Cardiac fibroblast (primary cell): ENCODE data around the gene RBM33.

ENCODE experiments used
- DNase-seq, 2 donors: peaks; one replicate each; pipeline versions ENCODE4 v3.0.0 to v3.0.0-alpha.2; 2010; ENCODE audit warnings: low read depth in 2 of 2
- H3K4me3 ChIP-seq, 2 donors: replicated peaks in 1 of 2; 1 replicate in 1 of 2; 2 replicates in 1 of 2; pipeline ENCODE4 v1.5.1; 2011; ENCODE audit warnings: low read depth in 2 of 2, low read length in 2 of 2, mild to moderate bottlenecking in 2 of 2, moderate library complexity in 1 of 2
- TF ChIP-seq, protein P1 (sequence below): IDR thresholded peaks from one replicate; pipeline ENCODE4 v1.5.1; 2011; ENCODE audit warnings: low read depth, mild to moderate bottlenecking, low read length, inconsistent platforms

Gene RBM33

DNA sequence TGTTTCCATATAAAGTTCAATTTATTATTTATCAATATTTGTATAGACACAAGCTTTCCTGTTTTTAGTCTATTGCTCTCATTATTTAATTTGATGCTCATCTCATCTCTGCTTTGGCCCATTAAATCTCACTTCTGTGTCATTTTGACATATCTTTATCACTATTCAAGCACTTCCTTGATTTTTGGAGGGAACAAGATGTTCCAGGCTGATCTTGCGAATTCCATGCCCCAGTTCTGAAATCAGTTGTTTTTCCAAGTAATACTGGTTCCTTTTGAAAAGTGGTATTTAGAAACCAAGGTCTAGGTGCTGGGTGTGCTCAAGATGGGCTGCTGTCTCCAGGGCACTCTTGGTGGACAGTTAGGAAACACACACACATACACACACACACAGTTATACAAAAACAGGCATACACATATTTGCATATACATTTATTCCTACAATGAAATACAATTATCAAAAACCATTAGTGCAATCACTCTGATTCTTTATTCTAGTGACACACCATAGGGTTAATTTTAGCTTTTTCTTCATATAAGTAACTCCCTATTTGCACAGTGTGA, 4.4 kb upstream of the RBM33 start:
- DNase-seq: no peak
- no peak overlapping the region for H3K4me3 ChIP-seq
- TF ChIP-seq, protein P1, sequence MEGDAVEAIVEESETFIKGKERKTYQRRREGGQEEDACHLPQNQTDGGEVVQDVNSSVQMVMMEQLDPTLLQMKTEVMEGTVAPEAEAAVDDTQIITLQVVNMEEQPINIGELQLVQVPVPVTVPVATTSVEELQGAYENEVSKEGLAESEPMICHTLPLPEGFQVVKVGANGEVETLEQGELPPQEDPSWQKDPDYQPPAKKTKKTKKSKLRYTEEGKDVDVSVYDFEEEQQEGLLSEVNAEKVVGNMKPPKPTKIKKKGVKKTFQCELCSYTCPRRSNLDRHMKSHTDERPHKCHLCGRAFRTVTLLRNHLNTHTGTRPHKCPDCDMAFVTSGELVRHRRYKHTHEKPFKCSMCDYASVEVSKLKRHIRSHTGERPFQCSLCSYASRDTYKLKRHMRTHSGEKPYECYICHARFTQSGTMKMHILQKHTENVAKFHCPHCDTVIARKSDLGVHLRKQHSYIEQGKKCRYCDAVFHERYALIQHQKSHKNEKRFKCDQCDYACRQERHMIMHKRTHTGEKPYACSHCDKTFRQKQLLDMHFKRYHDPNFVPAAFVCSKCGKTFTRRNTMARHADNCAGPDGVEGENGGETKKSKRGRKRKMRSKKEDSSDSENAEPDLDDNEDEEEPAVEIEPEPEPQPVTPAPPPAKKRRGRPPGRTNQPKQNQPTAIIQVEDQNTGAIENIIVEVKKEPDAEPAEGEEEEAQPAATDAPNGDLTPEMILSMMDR: no peak

DNA sequence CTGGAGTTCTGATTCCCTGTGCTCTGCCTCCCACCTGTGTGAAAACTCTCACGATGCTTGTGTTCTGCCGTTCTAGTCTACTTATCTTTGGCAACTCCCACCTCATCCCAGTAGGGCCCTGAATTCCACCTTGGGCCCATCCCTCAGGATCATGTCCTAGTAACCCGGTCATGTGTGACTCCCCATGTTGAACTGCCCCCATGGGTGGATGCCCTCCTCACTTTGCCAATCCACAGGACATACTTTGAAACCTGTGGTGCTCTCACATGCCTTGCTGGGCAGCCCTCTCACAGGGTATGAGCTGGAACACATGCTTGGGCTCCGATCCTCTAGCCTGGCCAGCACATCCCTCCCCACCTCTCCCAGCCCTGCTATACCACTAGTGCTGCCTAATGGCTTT, 3.8 kb upstream of the RBM33 start:
- TF ChIP-seq, protein P1: no peak
- DNase-seq: no peak
- no peak overlapping the region for H3K4me3 ChIP-seq

DNA sequence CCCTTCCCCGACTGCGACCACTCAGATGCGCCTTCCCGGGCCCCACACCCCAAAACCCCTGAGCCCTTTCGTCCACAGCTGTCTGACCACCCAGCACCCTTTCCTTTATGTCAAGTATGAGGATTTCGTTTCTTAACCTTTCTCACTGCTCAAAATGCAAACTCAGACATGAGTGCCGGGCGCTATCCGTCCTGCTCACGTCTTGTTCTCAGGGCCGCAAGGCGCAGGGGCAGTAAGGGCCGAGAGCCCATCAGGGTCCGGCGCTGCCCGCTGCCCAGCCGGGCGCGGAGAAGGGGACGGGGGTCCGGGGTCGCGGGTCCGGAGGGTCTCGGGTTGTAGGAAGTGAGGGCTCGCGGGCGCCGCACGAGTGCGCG, 670 bp upstream of the RBM33 start:
- peak overlapping the region; percentile 96 to 98 for H3K4me3 ChIP-seq
- TF ChIP-seq, protein P1: no peak
- DNase-seq: peak in 1 of 2 donors; percentile 29

DNA sequence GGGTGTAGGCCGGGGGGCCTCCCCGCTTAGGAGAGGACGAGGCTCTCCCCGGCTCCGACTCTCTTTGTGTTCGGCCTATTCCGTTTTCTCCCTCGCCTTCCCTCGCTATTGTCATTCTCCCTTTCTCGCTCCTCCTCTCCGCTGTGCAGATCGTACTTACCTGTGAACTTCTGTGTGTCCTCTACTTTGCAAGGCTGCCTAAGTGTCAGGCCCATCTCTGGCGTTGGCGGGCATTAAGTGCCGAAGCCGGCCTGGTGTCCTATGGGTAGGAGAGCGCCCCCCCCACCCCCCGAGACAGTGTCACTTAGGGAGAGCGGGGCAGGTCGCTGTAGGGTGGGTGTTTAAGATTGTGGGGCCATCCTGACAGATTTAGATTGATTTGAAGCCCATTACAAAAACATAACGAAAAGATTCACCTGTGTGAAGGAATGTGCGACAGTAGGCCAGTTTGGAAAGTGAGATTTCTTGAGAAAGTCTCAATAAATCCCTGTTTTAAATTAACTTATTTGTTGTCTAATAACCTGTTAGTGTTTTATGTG, 579 bp downstream of the RBM33 start:
- H3K4me3 ChIP-seq: peak overlapping the region; percentile 96 to 98
- TF ChIP-seq, protein P1: no peak
- DNase-seq: peak; percentile 32 to 47

DNA sequence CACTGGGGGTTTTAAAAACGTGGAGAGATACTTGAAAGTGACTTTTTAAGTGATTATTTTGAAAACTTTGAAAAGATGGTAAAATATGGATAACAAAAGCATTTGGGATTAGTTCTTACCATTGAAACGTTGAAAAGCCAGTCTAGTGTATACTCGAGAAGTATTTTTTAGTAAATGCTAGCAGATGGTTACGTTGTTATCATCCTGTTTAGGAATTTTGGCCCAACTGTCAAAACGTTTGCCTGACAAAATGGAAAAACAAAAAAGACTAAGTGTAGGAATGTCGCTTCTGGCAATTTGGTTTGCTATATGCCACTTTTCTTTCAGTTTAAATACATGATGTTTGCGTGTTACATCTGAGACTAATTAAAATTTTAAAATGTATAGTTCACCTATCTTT, 1.2 kb downstream of the RBM33 start:
- peak overlapping the region; percentile 96 to 98 for H3K4me3 ChIP-seq
- no peak for DNase-seq

DNA sequence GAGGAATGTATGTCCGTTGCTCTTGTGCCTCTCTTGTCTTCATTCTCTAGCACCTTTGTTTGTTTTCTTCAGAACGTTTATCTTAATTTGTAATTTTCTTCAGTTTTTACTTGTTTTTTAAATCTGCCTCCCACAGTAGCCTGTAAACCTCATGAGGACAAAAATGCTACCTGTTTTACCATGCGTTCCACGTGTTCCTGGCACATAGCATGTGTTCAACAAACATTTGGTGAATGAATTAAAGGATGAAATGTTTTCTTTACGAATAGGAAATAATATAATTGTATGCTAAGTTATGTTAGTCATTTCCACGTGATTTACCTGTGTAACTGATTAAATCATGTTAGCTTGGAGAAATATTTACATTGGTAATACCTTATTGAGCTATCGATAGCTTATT, 2.2 kb downstream of the RBM33 start:
- H3K4me3 ChIP-seq: no peak overlapping the region
- no peak for DNase-seq
- TF ChIP-seq, protein P1: no peak

More for the DNA sequence above, 1.2 kb downstream of the RBM33 start:
- TF ChIP-seq, protein P1: no peak

DNA sequence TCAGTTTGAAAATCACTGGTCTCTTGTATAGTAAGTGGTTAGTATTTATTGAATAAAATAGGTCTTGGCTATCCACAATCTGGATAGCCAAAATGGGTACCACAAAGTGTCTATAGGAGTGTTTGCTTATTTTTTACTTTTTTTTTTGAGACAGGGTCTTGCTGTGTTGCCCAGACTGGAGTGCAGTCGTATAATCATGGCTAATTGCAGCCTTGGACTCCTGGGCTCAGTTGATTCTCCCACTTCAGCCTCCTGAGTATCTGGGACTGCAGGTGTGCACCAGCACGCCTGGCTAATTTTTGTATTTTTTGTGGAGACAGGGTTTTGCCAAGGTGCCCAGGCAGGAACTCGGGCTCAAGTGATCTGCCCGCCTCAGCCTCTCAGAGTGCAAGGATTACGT, 2.8 kb downstream of the RBM33 start:
- TF ChIP-seq, protein P1: no peak
- DNase-seq: no peak
- H3K4me3 ChIP-seq: no peak overlapping the region
